ENCODE measurements around the gene MYO5A. TPM values are rescaled to one million over a fixed set of nuclear protein-coding genes. Genes with fewer than 3 reads are reported as not detected.

Gene MYO5A
- total RNA-seq, 1 experiment from 2014 or later: 9.9 TPM

GRCh38 chr15:52362497-52362896, 166.2 kb downstream of the MYO5A start:
- BruUV-seq (replicated peaks): no TSS peak

GRCh38 chr15:52361975-52362494, 166.6 kb downstream of the MYO5A start:
- Histone ChIP-seq H3K36me3 (ENCODE audit: control insufficient read depth, insufficient read depth, low read length) (no peaks in the 10 kb centered on the region), H3K9me3 (no peaks in the 10 kb centered on the region), H3K4me3 (ENCODE audit: low read depth, low read length) (no peak overlapping the region), H3K4me1 (no peaks in the 10 kb centered on the region), H3K27me3 (replicated peaks; ENCODE audit: control insufficient read depth, insufficient read depth, low read length) (no peaks in the 10 kb centered on the region)
- Mint-ChIP-seq H3K27me3 (ENCODE audit: insufficient read depth, unreplicated experiment) (no peaks in the 10 kb centered on the region), H3K36me3 (ENCODE audit: insufficient read depth, unreplicated experiment) (no peaks in the 10 kb centered on the region), H3K27ac (ENCODE audit: unreplicated experiment) (no peak overlapping the region), H3K4me1 (ENCODE audit: low read depth, unreplicated experiment) (no peaks in the 10 kb centered on the region), H3K4me3 (ENCODE audit: unreplicated experiment) (no peak overlapping the region), H3K9me3 (ENCODE audit: unreplicated experiment) (no peaks in the 10 kb centered on the region)
- BruUV-seq (replicated peaks): no TSS peak
- ChIA-PET CTCF (no interaction called here), POLR2A (no interaction called here)
- DNase-seq: no peak
- no peak for TF ChIP-seq CTCF (IDR thresholded peaks at IDR 0.05; ENCODE audit: insufficient read depth in 1 of 2, low read depth in 1 of 2, low read length in 1 of 2, severe bottlenecking in 1 of 2, unreplicated experiment in 1 of 2)
- intact Hi-C loops (cut with micrococcal nuclease; ENCODE audit: unreplicated experiment): no loop called here

More at GRCh38 chr15:52362497-52362896, 166.2 kb downstream of the MYO5A start:
- POLR2A ChIA-PET: no interaction called here
- no peak overlapping the region for H3K27ac Mint-ChIP-seq (ENCODE audit: unreplicated experiment)
- DNase-seq: no peak
- no peaks in the 10 kb centered on the region for H3K36me3 Mint-ChIP-seq (ENCODE audit: insufficient read depth, unreplicated experiment)
- Histone ChIP-seq H3K36me3 (ENCODE audit: control insufficient read depth, insufficient read depth, low read length) (no peaks in the 10 kb centered on the region), H3K4me1 (no peaks in the 10 kb centered on the region), H3K27me3 (replicated peaks; ENCODE audit: control insufficient read depth, insufficient read depth, low read length) (no peaks in the 10 kb centered on the region), H3K4me3 (ENCODE audit: low read depth, low read length) (no peak overlapping the region), H3K9me3 (no peaks in the 10 kb centered on the region)
- no peak for TF ChIP-seq CTCF (IDR thresholded peaks at IDR 0.05; ENCODE audit: insufficient read depth in 1 of 2, low read depth in 1 of 2, low read length in 1 of 2, severe bottlenecking in 1 of 2, unreplicated experiment in 1 of 2)
- no peaks in the 10 kb centered on the region for H3K9me3 Mint-ChIP-seq (ENCODE audit: unreplicated experiment)
- no peaks in the 10 kb centered on the region for H3K27me3 Mint-ChIP-seq (ENCODE audit: insufficient read depth, unreplicated experiment)
- no peak overlapping the region for H3K4me3 Mint-ChIP-seq (ENCODE audit: unreplicated experiment)
- intact Hi-C loops (cut with micrococcal nuclease; ENCODE audit: unreplicated experiment): no loop called here
- no peaks in the 10 kb centered on the region for H3K4me1 Mint-ChIP-seq (ENCODE audit: low read depth, unreplicated experiment)
- CTCF ChIA-PET: no interaction called here

- no peaks in the 10 kb centered on the region for H3K36me3 ChIP-seq (ENCODE audit: control insufficient read depth, insufficient read depth, low read length)
- H3K4me3 ChIP-seq (ENCODE audit: low read depth, low read length): no peak overlapping the region
- intact Hi-C loops (cut with micrococcal nuclease; ENCODE audit: unreplicated experiment): no loop called here
- H3K9me3 ChIP-seq: no peaks in the 10 kb centered on the region
- BruUV-seq (replicated peaks): no TSS peak
- no peak overlapping the region for H3K4me3 Mint-ChIP-seq (ENCODE audit: unreplicated experiment)
- no peak overlapping the region for H3K27ac Mint-ChIP-seq (ENCODE audit: unreplicated experiment)
- POLR2A ChIA-PET: no interaction called here
- H3K4me1 ChIP-seq: no peaks in the 10 kb centered on the region
- H3K36me3 Mint-ChIP-seq (ENCODE audit: insufficient read depth, unreplicated experiment): no peaks in the 10 kb centered on the region
- CTCF ChIA-PET: no interaction called here
- no peaks in the 10 kb centered on the region for H3K9me3 Mint-ChIP-seq (ENCODE audit: unreplicated experiment)
- H3K27me3 ChIP-seq (replicated peaks; ENCODE audit: control insufficient read depth, insufficient read depth, low read length): no peaks in the 10 kb centered on the region
- no peak for TF ChIP-seq CTCF (IDR thresholded peaks at IDR 0.05; ENCODE audit: insufficient read depth in 1 of 2, low read depth in 1 of 2, low read length in 1 of 2, severe bottlenecking in 1 of 2, unreplicated experiment in 1 of 2)
- H3K4me1 Mint-ChIP-seq (ENCODE audit: low read depth, unreplicated experiment): no peaks in the 10 kb centered on the region
- no peak for DNase-seq
- H3K27me3 Mint-ChIP-seq (ENCODE audit: insufficient read depth, unreplicated experiment): no peaks in the 10 kb centered on the region
Observed at GRCh38 chr15:52361494-52361893, 167.2 kb downstream of the MYO5A start.
